NCI-H146 (cell line): ENCODE data around the gene FUT3.
"Not testable (repeated sequence)": the region's sequence is repeated elsewhere in the genome, so short reads cannot be mapped to it uniquely, and the experiment has no call there.

Experiments used
- DNase-seq: peaks from one replicate; lab custom pipeline; 2025; lab: John Stamatoyannopoulos, UW

The FUT3 gene

GRCh38 chr19:5851302-5851701 is at the start of gene FUT3:
Gene FUT3, minus strand, starts transcription at chr19:5851449.
- DNase-seq, result no peak

GRCh38 chr19:5900976-5901375 is 49.7 kb upstream of the FUT3 start:
- DNase-seq, result no peak

GRCh38 chr19:5899728-5900526 is 48.7 kb upstream of the FUT3 start:
- no peak for DNase-seq

GRCh38 chr19:5897189-5897969 is 46.1 kb upstream of the FUT3 start:
- DNase-seq, result no peak

- DNase-seq, result no peak
These were observed 45.3 kb upstream of the FUT3 start for GRCh38 chr19:5896365-5897076.

- no peak for DNase-seq
These were observed 44.6 kb upstream of the FUT3 start for GRCh38 chr19:5895890-5896289.

GRCh38 chr19:5895409-5895808 is 44.2 kb upstream of the FUT3 start:
- DNase-seq, result no peak

GRCh38 chr19:5894704-5895349 is 43.6 kb upstream of the FUT3 start:
- DNase-seq, result no peak

- no peak for DNase-seq
These were observed 42.9 kb upstream of the FUT3 start for GRCh38 chr19:5893907-5894703.

GRCh38 chr19:5893296-5893903 is 42.2 kb upstream of the FUT3 start:
- no peak for DNase-seq

GRCh38 chr19:5892772-5893275 is 41.6 kb upstream of the FUT3 start:
- no peak for DNase-seq

- peak; percentile 38 for DNase-seq
These were observed 40.9 kb upstream of the FUT3 start for GRCh38 chr19:5891938-5892771.

- DNase-seq, result no peak
These were observed 40.3 kb upstream of the FUT3 start for GRCh38 chr19:5891572-5891937.

- DNase-seq, result no peak
These were observed 38.9 kb upstream of the FUT3 start for GRCh38 chr19:5890099-5890498.

- DNase-seq, result no peak
These were observed 38.2 kb upstream of the FUT3 start for GRCh38 chr19:5889288-5889971.

GRCh38 chr19:5884065-5884811 is 33.0 kb upstream of the FUT3 start:
- DNase-seq, result not testable (repeated sequence)

GRCh38 chr19:5883157-5883873 is 32.1 kb upstream of the FUT3 start:
- not testable (repeated sequence) for DNase-seq
